Peyer's patch (tissue), 4 donors: ENCODE measurements around the gene COL20A1. TPM values are rescaled to one million over a fixed set of nuclear protein-coding genes. Genes with fewer than 3 reads are reported as not detected.

Experiments
- DNase-seq, 3 donors: peaks; one replicate each; pipeline ENCODE4 v3.0.0-alpha.2; 2017 to 2019
- H3K27ac ChIP-seq, 4 donors: fragments of 200-600 bp; sonication (generic); one replicate each; pipeline ENCODE4 v1.5.1; 2016 to 2019
- H3K27me3 ChIP-seq, 2 donors: fragments of 200-600 bp; sonication (generic); one replicate each; pipeline ENCODE4 v1.5.1; 2019
- H3K36me3 ChIP-seq, 3 donors: fragments of 200-600 bp; sonication (generic); one replicate each; pipeline ENCODE4 v1.5.1; 2016 to 2019
- H3K4me1 ChIP-seq, 4 donors: fragments of 200-600 bp; sonication (generic); one replicate each; pipeline ENCODE4 v1.5.1; 2016 to 2019
- H3K4me3 ChIP-seq, 4 donors: fragments of 200-600 bp; sonication (generic); 1 replicate in 3 of 4; 2 replicates in 1 of 4; pipeline ENCODE4 v1.5.1; 2016 to 2019; ENCODE audit warnings: mild to moderate bottlenecking in 1 of 4
- H3K9me3 ChIP-seq, 4 donors: fragments of 200-600 bp; sonication (generic); one replicate each; pipeline ENCODE4 v1.5.1; 2016 to 2019; ENCODE audit warnings: mild to moderate bottlenecking in 1 of 4
- CTCF ChIP-seq, 6 experiments: fragments of 450-650 bp in 4 of 6; fragments of 200-600 bp in 2 of 6; sonication (generic) in 1 of 6; IDR thresholded peaks; one replicate each; pipeline ENCODE4 v1.5.1; 2017 to 2019; ENCODE audit warnings: antibody characterized with exemption in 6 of 6, mild to moderate bottlenecking in 3 of 6, moderate library complexity in 1 of 6
- POLR2A ChIP-seq, 2 donors: fragments of 450-650 bp; IDR thresholded peaks; one replicate each; pipeline ENCODE4 v1.5.1; 2017; ENCODE audit warnings: antibody characterized with exemption in 2 of 2, mild to moderate bottlenecking in 2 of 2, moderate library complexity in 2 of 2
- total RNA-seq, 4 donors: library from RNA; depleted of rRNA; stranded (reverse); fragments of >200 nt; gene quantifications; one replicate each; pipeline ENCODE4 v1.1.0, GENCODE V29; 2016

The COL20A1 gene
- total RNA-seq, 4 donors from 2014 or later, result not detected

- Histone ChIP-seq H3K9me3 (no peaks in the 10 kb centered on the region), H3K4me3 (no peak overlapping the region), H3K36me3 (no peaks in the 10 kb centered on the region), H3K4me1 (peaks cover 0 to 6% (median 0%) of the 10 kb centered on the region in 4 donors), H3K27me3 (peaks cover 0 to 9% of the 10 kb centered on the region in 2 donors), H3K27ac (no peak overlapping the region)
- DNase-seq, result no peak
- TF ChIP-seq POLR2A (IDR thresholded peaks at IDR 0.05) (no peak), CTCF (IDR thresholded peaks at IDR 0.05) (no peak)
Observed at GRCh38 chr20:63361519-63362435, 68.8 kb downstream of the COL20A1 start.

GRCh38 chr20:63362436-63363009, 69.5 kb downstream of the COL20A1 start:
- TF ChIP-seq POLR2A (IDR thresholded peaks at IDR 0.05) (no peak), CTCF (IDR thresholded peaks at IDR 0.05) (no peak)
- Histone ChIP-seq H3K27me3 (peaks cover 0 to 9% of the 10 kb centered on the region in 2 donors), H3K27ac (no peak overlapping the region), H3K36me3 (no peaks in the 10 kb centered on the region), H3K4me1 (peaks cover 0 to 6% (median 0%) of the 10 kb centered on the region in 4 donors), H3K9me3 (no peaks in the 10 kb centered on the region), H3K4me3 (no peak overlapping the region)
- no peak for DNase-seq

GRCh38 chr20:63363013-63363957, 70.3 kb downstream of the COL20A1 start:
- peaks cover 0 to 9% of the 10 kb centered on the region in 2 donors for H3K27me3 ChIP-seq
- no peaks in the 10 kb centered on the region for H3K36me3 ChIP-seq
- no peak for DNase-seq
- H3K4me1 ChIP-seq, result peaks cover 0 to 6% (median 0%) of the 10 kb centered on the region in 4 donors
- TF ChIP-seq POLR2A (IDR thresholded peaks at IDR 0.05) (no peak), CTCF (IDR thresholded peaks at IDR 0.05) (no peak)
- no peak overlapping the region for H3K4me3 ChIP-seq
- H3K9me3 ChIP-seq, result no peaks in the 10 kb centered on the region
- no peak overlapping the region for H3K27ac ChIP-seq

GRCh38 chr20:63363981-63364561, 71.1 kb downstream of the COL20A1 start:
- TF ChIP-seq CTCF (IDR thresholded peaks at IDR 0.05) (no peak), POLR2A (IDR thresholded peaks at IDR 0.05) (no peak)
- Histone ChIP-seq H3K27ac (no peak overlapping the region), H3K9me3 (no peaks in the 10 kb centered on the region), H3K36me3 (no peaks in the 10 kb centered on the region), H3K4me1 (peaks cover 0 to 6% (median 0%) of the 10 kb centered on the region in 4 donors), H3K27me3 (peaks cover 0 to 9% of the 10 kb centered on the region in 2 donors), H3K4me3 (no peak overlapping the region)
- DNase-seq, result no peak
